Measurements from ENCODE around the gene CAPN13. TPM values are rescaled to one million over a fixed set of nuclear protein-coding genes. Genes with fewer than 3 reads are reported as not detected.

Gene CAPN13
- polyA plus RNA-seq, 1 experiment = not detected

DNA sequence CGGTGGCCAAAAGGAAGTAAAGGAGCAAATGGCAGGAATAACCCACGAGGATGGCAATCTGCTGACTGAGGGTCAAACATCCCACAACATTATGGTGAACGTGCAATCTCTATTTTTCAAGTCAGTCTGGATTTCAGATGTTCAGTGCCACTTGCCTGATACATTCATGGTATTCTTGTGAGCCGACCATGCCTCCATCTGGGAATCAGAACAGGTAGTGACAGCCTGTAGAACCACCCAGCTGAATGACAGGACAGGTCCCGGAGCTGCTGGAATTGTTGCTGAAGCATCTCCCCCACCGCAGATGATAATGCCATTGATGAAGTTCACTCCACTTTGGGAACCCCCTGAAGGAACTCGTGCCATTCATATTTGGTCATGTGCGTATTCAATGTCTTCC is 123.2 kb downstream of the CAPN13 start:
- no peaks in the 10 kb centered on the region; the same call in 1 of the 2 replicates for H3K27me3 ChIP-seq (ENCODE audit: control insufficient read depth, insufficient read depth, low read length)
- TF ChIP-seq, protein P1, sequence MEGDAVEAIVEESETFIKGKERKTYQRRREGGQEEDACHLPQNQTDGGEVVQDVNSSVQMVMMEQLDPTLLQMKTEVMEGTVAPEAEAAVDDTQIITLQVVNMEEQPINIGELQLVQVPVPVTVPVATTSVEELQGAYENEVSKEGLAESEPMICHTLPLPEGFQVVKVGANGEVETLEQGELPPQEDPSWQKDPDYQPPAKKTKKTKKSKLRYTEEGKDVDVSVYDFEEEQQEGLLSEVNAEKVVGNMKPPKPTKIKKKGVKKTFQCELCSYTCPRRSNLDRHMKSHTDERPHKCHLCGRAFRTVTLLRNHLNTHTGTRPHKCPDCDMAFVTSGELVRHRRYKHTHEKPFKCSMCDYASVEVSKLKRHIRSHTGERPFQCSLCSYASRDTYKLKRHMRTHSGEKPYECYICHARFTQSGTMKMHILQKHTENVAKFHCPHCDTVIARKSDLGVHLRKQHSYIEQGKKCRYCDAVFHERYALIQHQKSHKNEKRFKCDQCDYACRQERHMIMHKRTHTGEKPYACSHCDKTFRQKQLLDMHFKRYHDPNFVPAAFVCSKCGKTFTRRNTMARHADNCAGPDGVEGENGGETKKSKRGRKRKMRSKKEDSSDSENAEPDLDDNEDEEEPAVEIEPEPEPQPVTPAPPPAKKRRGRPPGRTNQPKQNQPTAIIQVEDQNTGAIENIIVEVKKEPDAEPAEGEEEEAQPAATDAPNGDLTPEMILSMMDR (IDR thresholded peaks at IDR 0.05; ENCODE audit: insufficient read depth, low read depth, low read length) = no peak
- no peak overlapping the region for H3K4me3 ChIP-seq (ENCODE audit: low read depth, low read length)
- CTCF ChIA-PET = interaction anchor here (2.9 kb wide), 1 partner anchor 27 kb away, joined by 6 read pairs; no protein-coding TSS in a partner anchor
- POLR2A ChIA-PET = no interaction called here
- no peak for DNase-seq (ENCODE audit: low read depth)
- H3K36me3 ChIP-seq (ENCODE audit: control insufficient read depth, insufficient read depth, low read length) = no peaks in the 10 kb centered on the region

DNA sequence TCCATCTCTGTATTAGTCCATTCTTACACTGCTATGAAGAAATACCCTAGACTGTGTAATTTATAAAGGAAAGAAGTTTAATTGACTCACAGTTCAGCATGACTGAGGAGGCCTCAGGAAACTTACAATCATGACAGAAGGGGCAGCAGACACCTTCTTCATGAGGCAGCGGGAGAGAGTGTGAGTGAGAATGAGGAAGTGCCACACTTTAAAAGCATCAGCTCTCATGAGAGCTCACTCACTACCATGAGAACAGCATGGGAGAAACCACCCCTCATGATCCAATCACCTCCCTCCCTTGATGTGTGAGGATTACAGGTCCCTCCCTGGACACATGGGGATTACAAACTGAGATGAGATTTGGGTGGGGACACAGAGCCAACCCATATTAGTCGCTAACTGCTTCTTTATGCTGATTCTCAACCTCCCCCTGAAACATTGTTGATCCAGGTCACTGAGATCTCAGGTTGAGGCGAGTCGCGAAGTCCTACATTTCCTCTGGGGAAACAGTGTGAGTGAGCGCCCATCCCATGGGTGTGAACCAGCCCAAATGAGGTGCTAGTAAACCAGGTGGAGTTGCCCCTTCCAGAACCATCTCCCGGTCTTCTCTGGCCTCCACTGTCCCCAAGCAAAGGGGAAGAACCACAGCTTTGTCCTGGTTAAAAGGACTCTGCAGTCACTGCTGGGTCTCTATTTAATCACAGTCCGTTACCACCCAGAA is 123.8 kb downstream of the CAPN13 start:
- ChIA-PET CTCF (interaction anchor here (0.6 to 2.9 kb wide), 3 partner anchors 8 to 28 kb away, joined by 3 to 8 read pairs (median 6); no protein-coding TSS in a partner anchor), POLR2A (no interaction called here)
- TF ChIP-seq, protein P1 (IDR thresholded peaks at IDR 0.05; ENCODE audit: insufficient read depth, low read depth, low read length) = no peak
- H3K4me3 ChIP-seq (ENCODE audit: low read depth, low read length) = no peak overlapping the region
- no peaks in the 10 kb centered on the region for H3K36me3 ChIP-seq (ENCODE audit: control insufficient read depth, insufficient read depth, low read length)
- no peak for DNase-seq (ENCODE audit: low read depth)
- no peaks in the 10 kb centered on the region; the same call in 1 of the 2 replicates for H3K27me3 ChIP-seq (ENCODE audit: control insufficient read depth, insufficient read depth, low read length)

DNA sequence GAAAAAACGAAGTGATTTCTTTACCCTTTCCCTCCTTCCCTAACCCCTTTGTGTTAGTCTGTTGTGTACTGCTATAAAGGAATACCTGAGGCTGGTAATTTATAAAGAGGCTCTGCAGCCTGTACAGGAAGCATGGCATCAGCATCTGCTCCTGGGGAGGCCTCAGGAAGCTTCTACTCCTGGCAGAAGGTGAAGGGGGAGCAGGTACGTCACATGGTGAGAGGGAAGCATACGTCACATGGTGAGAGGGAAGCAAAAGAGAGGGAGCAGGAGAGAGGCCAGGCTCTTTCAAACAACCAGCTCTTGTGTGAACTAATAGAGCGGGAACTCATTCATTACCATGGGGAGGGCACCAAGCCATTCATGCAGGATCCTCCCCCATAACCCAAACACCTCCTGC is 126.2 kb downstream of the CAPN13 start:
- DNase-seq (ENCODE audit: low read depth) = no peak
- ChIA-PET CTCF (interaction anchor here (0.6 to 1.1 kb wide), 3 partner anchors 30 to 776 kb away, joined by 3 to 4 read pairs (median 3); no protein-coding TSS in a partner anchor), POLR2A (no interaction called here)
- TF ChIP-seq, protein P1 (IDR thresholded peaks at IDR 0.05; ENCODE audit: insufficient read depth, low read depth, low read length) = no peak
- Histone ChIP-seq H3K4me3 (ENCODE audit: low read depth, low read length) (no peak overlapping the region), H3K27me3 (ENCODE audit: control insufficient read depth, insufficient read depth, low read length) (no peaks in the 10 kb centered on the region; the same call in 1 of the 2 replicates), H3K36me3 (ENCODE audit: control insufficient read depth, insufficient read depth, low read length) (no peaks in the 10 kb centered on the region)

DNA sequence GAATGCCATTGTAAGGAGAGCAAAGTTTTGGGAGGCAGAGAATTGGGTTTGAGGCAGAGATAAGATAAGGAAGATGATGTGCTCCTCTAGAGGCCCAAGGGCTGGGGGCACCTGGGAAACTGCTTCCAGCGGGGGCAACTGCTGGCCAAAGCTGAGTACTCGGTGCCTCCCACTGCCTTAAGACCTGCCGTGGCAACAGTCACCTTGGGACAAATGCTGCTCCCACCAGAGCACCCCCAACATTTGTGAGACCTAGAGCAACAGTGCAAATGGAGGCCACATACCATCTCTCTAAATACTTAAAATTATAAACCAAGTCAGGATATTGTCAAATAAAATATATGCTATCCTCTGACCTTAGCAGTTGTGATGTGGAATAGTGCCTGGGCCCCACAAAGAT is 127.1 kb downstream of the CAPN13 start:
- no peak for DNase-seq (ENCODE audit: low read depth)
- Histone ChIP-seq H3K4me3 (ENCODE audit: low read depth, low read length) (no peak overlapping the region), H3K27me3 (ENCODE audit: control insufficient read depth, insufficient read depth, low read length) (no peaks in the 10 kb centered on the region; the same call in 1 of the 2 replicates), H3K36me3 (ENCODE audit: control insufficient read depth, insufficient read depth, low read length) (no peaks in the 10 kb centered on the region)
- ChIA-PET CTCF (no interaction called here), POLR2A (no interaction called here)
- TF ChIP-seq, protein P1 (IDR thresholded peaks at IDR 0.05; ENCODE audit: insufficient read depth, low read depth, low read length) = no peak

DNA sequence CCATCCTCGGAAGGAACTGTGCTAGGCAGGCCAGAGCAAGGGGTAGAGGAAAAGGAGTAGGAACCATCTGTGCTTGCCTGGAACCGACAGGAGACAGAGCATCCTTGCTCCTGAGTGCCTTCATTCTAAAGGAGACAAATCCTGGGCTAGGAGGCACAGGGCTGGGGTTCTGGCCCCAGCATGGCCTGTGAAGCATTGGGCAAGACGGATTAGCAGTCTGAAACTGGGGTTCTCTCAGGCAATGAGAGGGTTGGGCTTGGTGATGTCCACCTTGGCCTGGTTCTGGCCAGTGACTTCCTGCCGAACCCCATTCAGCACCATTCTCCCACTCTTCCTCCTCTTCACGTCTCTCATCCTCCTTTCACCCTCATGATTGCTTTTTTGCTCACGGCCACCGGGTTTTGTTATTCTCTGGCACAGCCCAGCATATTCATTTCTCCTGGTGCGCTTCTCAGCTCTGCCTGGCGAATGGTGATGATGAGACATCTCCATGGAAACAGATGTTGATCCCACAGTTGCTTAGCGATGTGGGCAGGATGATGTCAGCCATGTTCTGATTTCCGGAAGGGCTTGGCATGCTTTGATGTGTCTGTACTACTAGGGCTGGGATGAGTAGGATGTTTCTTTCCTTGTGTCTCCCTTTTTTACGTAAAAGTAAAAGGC is 127.7 kb downstream of the CAPN13 start:
- ChIA-PET CTCF (no interaction called here), POLR2A (no interaction called here)
- TF ChIP-seq, protein P1 (IDR thresholded peaks at IDR 0.05; ENCODE audit: insufficient read depth, low read depth, low read length) = no peak

More for the DNA sequence above, 127.7 kb downstream of the CAPN13 start:
- Histone ChIP-seq H3K36me3 (ENCODE audit: control insufficient read depth, insufficient read depth, low read length) (no peaks in the 10 kb centered on the region), H3K4me3 (ENCODE audit: low read depth, low read length) (no peak overlapping the region), H3K27me3 (ENCODE audit: control insufficient read depth, insufficient read depth, low read length) (no peaks in the 10 kb centered on the region)
- no peak for DNase-seq (ENCODE audit: low read depth)
